SJCRH30 (cell line): ENCODE results near the gene MFSD6. TPM values are rescaled to one million over a fixed set of nuclear protein-coding genes. Genes with fewer than 3 reads are reported as not detected.
"Not testable (repeated sequence)": the region's sequence is repeated elsewhere in the genome, so short reads cannot be mapped to it uniquely, and the experiment has no call there.

ENCODE experiments used
- DNase-seq, 2 experiments: peaks; one replicate each; pipeline ENCODE4 v3.0.0-alpha.2; 2015 to 2020
- H3K27ac ChIP-seq: fragments of 250-450 bp; sonication (Bioruptor Pico); 2 replicates; pipeline ENCODE4 v1.5.1; 2020; ENCODE audit warnings: mild to moderate bottlenecking, moderate library complexity
- H3K27me3 ChIP-seq: fragments of 250-450 bp; sonication (Bioruptor Pico); 2 replicates; pipeline ENCODE4 v1.5.1; 2020; ENCODE audit warnings: mild to moderate bottlenecking, moderate library complexity
- H3K36me3 ChIP-seq: fragments of 250-450 bp; sonication (Bioruptor Pico); 2 replicates; pipeline ENCODE4 v1.5.1; 2020; ENCODE audit warnings: mild to moderate bottlenecking, moderate library complexity
- H3K4me1 ChIP-seq: fragments of 250-450 bp; sonication (Bioruptor Pico); 2 replicates; pipeline ENCODE4 v1.5.1; 2020; ENCODE audit warnings: mild to moderate bottlenecking, moderate library complexity
- H3K4me3 ChIP-seq: fragments of 250-450 bp; sonication (Bioruptor Pico); 2 replicates; pipeline ENCODE4 v1.5.1; 2020; ENCODE audit warnings: mild to moderate bottlenecking, moderate library complexity
- H3K9me3 ChIP-seq: fragments of 250-450 bp; sonication (Bioruptor Pico); replicated peaks from 2 replicates; pipeline ENCODE4 v1.5.1; 2020; ENCODE audit warnings: mild to moderate bottlenecking, moderate library complexity
- total RNA-seq: library from RNA; depleted of rRNA; stranded (reverse); fragments of >200 nt; shearing (Covaris generic); gene quantifications from 2 replicates; pipeline ENCODE4 v1.2.3, GENCODE V29; 2014; rRNA removed

MFSD6 gene
- total RNA-seq, result 14.4 TPM in 2 replicates

GRCh38 chr2:190407662-190408537 lies at the start of gene MFSD6:
Gene MFSD6 (plus strand): TSS chr2:190408355. CDS start chr2:190436030, 27,675 bp downstream.
- peaks cover 5% of the 10 kb centered on the region for H3K4me1 ChIP-seq
- H3K36me3 ChIP-seq, result no peaks in the 10 kb centered on the region
- 0 out of 2 replicates have a peak, but pooled peaks cover 3% of the 10 kb centered on the region for H3K9me3 ChIP-seq
- H3K27me3 ChIP-seq, result 0 out of 2 replicates have a peak, but pooled peaks cover 3% of the 10 kb centered on the region
- H3K4me3 ChIP-seq, result peak within 1 kb of the TSS; percentile 75
- peak; percentile 62 to 68 for DNase-seq
- peak within 1 kb of the TSS; percentile 1; the same call in 1 of the 2 replicates for H3K27ac ChIP-seq

- not testable (repeated sequence) for DNase-seq, H3K36me3 ChIP-seq, H3K27me3 ChIP-seq, H3K9me3 ChIP-seq, H3K4me3 ChIP-seq
- H3K27ac ChIP-seq, result peak overlapping the region; percentile 27; the same call in 1 of the 2 replicates
- H3K4me1 ChIP-seq, result peaks cover 44% of the 10 kb centered on the region
These were observed 49.3 kb upstream of the MFSD6 start for GRCh38 chr2:190358655-190359448.

- peak overlapping the region; percentile 27; the same call in 1 of the 2 replicates for H3K27ac ChIP-seq
- DNase-seq, result no peak
These were observed 47.6 kb upstream of the MFSD6 start for GRCh38 chr2:190360561-190360960.

GRCh38 chr2:190360965-190361364 lies 47.2 kb upstream of the MFSD6 start:
- peaks cover 9% of the 10 kb centered on the region for H3K36me3 ChIP-seq
- no peaks in the 10 kb centered on the region for H3K27me3 ChIP-seq
- DNase-seq, result no peak
- H3K27ac ChIP-seq, result no peak overlapping the region
- H3K4me3 ChIP-seq, result no peak overlapping the region
- H3K9me3 ChIP-seq, result no peaks in the 10 kb centered on the region
- peaks cover 43% of the 10 kb centered on the region for H3K4me1 ChIP-seq

More at GRCh38 chr2:190360561-190360960, 47.6 kb upstream of the MFSD6 start:
- H3K36me3 ChIP-seq, result peaks cover 9% of the 10 kb centered on the region
- no peaks in the 10 kb centered on the region for H3K9me3 ChIP-seq
- H3K4me1 ChIP-seq, result peaks cover 44% of the 10 kb centered on the region
- H3K4me3 ChIP-seq, result peak overlapping the region; percentile 40
- no peaks in the 10 kb centered on the region for H3K27me3 ChIP-seq

- Histone ChIP-seq H3K27ac (no peak overlapping the region), H3K4me3 (no peak overlapping the region), H3K27me3 (no peaks in the 10 kb centered on the region), H3K9me3 (no peaks in the 10 kb centered on the region), H3K4me1 (peaks cover 37% of the 10 kb centered on the region), H3K36me3 (peaks cover 9% of the 10 kb centered on the region)
- DNase-seq, result no peak
These were observed 46.6 kb upstream of the MFSD6 start for GRCh38 chr2:190361572-190361971.

- Histone ChIP-seq H3K27me3 (no peaks in the 10 kb centered on the region), H3K4me3 (no peak overlapping the region), H3K4me1 (peaks cover 24% of the 10 kb centered on the region), H3K36me3 (peaks cover 9% of the 10 kb centered on the region), H3K9me3 (no peaks in the 10 kb centered on the region), H3K27ac (no peak overlapping the region)
- no peak for DNase-seq
These were observed 45.3 kb upstream of the MFSD6 start for GRCh38 chr2:190362894-190363293.

GRCh38 chr2:190365499-190366204 lies 42.5 kb upstream of the MFSD6 start:
- Histone ChIP-seq H3K27me3 (no peaks in the 10 kb centered on the region), H3K4me3 (no peak overlapping the region), H3K9me3 (no peaks in the 10 kb centered on the region), H3K4me1 (peaks cover 2% of the 10 kb centered on the region; the same call in 1 of the 2 replicates), H3K36me3 (peaks cover 35% of the 10 kb centered on the region), H3K27ac (no peak overlapping the region)
- no peak for DNase-seq

- Histone ChIP-seq H3K4me3 (no peak overlapping the region), H3K4me1 (no peaks in the 10 kb centered on the region), H3K9me3 (no peaks in the 10 kb centered on the region), H3K36me3 (peaks cover 37% of the 10 kb centered on the region), H3K27me3 (no peaks in the 10 kb centered on the region), H3K27ac (no peak overlapping the region)
- no peak for DNase-seq
These were observed 41.9 kb upstream of the MFSD6 start for GRCh38 chr2:190366248-190366753.

GRCh38 chr2:190367091-190367490 lies 41.1 kb upstream of the MFSD6 start:
- no peaks in the 10 kb centered on the region for H3K9me3 ChIP-seq
- no peaks in the 10 kb centered on the region for H3K4me1 ChIP-seq
- peaks cover 37% of the 10 kb centered on the region for H3K36me3 ChIP-seq
- no peaks in the 10 kb centered on the region for H3K27me3 ChIP-seq
- H3K4me3 ChIP-seq, result no peak overlapping the region
- no peak overlapping the region for H3K27ac ChIP-seq
- DNase-seq, result no peak

- Histone ChIP-seq H3K27ac (no peak overlapping the region), H3K4me1 (peaks cover 4% of the 10 kb centered on the region), H3K27me3 (no peaks in the 10 kb centered on the region), H3K9me3 (no peaks in the 10 kb centered on the region), H3K4me3 (no peak overlapping the region), H3K36me3 (peaks cover 28% of the 10 kb centered on the region)
- DNase-seq, result no peak
These were observed 38.5 kb upstream of the MFSD6 start for GRCh38 chr2:190369635-190370034.

GRCh38 chr2:190376083-190376482 lies 32.1 kb upstream of the MFSD6 start:
- 0 out of 2 replicates have a peak, but pooled peaks cover 3% of the 10 kb centered on the region for H3K9me3 ChIP-seq
- no peaks in the 10 kb centered on the region for H3K27me3 ChIP-seq
- peaks cover 34% of the 10 kb centered on the region for H3K4me1 ChIP-seq
- no peaks in the 10 kb centered on the region for H3K36me3 ChIP-seq
- DNase-seq, result no peak
- peak overlapping the region; percentile 64 for H3K27ac ChIP-seq
- H3K4me3 ChIP-seq, result no peak overlapping the region

- Histone ChIP-seq H3K4me3 (no peak overlapping the region), H3K36me3 (no peaks in the 10 kb centered on the region), H3K4me1 (peaks cover 37% of the 10 kb centered on the region), H3K27ac (peak overlapping the region; percentile 64), H3K9me3 (0 out of 2 replicates have a peak, but pooled peaks cover 3% of the 10 kb centered on the region), H3K27me3 (no peaks in the 10 kb centered on the region)
- peak; percentile 69 to 96 for DNase-seq
These were observed 31.4 kb upstream of the MFSD6 start for GRCh38 chr2:190376591-190377245.

- no peak overlapping the region for H3K27ac ChIP-seq
- no peak overlapping the region for H3K4me3 ChIP-seq
- DNase-seq, result no peak
- H3K27me3 ChIP-seq, result no peaks in the 10 kb centered on the region
- no peaks in the 10 kb centered on the region for H3K36me3 ChIP-seq
- 0 out of 2 replicates have a peak, but pooled peaks cover 3% of the 10 kb centered on the region for H3K9me3 ChIP-seq
- H3K4me1 ChIP-seq, result peaks cover 33% of the 10 kb centered on the region
These were observed 29.3 kb upstream of the MFSD6 start for GRCh38 chr2:190378880-190379237.
